GM13976 (cell line): ENCODE results near the gene PRPF18.

Experiments used
- DNase-seq: peaks from one replicate; pipeline ENCODE4 v3.0.0; 2012; ENCODE audit warnings: low spot score
- in situ Hi-C: fragments of 300-500 bp; cut with MboI; formaldehyde crosslinking; loops from one replicate; pipeline ENCODE4 v1.12.0; 2022; ENCODE audit warnings: low sequenced_read_pairs, mixed read lengths, inconsistent platforms; ENCODE audit not compliant: unreplicated experiment
- TF ChIP-seq, protein P1 (sequence below): IDR thresholded peaks from 2 replicates; pipeline ENCODE4 v1.5.1; 2012; ENCODE audit warnings: borderline replicate concordance, mild to moderate bottlenecking; ENCODE audit not compliant: insufficient read depth; ENCODE audit errors: extremely low read depth, missing control alignments, control extremely low read depth

Gene PRPF18

DNA sequence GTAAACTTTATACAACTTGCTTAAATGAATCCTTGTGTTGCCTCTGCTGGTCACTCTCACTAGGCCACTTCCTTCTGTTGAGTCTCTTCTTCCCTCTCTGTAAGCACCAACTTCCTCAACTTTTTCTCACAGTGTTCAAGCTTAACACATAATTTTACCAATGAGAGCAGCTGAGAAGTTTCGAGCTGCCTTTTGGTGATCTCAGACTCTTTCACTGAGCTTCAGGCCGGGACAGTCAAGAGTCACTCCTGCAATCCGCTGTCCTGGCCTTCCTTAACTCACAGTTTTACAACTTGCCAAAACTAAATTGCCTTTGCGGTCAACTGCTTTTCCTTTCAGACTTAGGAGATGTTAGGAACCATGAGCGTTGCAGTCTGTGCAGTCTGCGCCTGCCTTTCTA is 47.4 kb downstream of the PRPF18 start:
- TF ChIP-seq, protein P1, sequence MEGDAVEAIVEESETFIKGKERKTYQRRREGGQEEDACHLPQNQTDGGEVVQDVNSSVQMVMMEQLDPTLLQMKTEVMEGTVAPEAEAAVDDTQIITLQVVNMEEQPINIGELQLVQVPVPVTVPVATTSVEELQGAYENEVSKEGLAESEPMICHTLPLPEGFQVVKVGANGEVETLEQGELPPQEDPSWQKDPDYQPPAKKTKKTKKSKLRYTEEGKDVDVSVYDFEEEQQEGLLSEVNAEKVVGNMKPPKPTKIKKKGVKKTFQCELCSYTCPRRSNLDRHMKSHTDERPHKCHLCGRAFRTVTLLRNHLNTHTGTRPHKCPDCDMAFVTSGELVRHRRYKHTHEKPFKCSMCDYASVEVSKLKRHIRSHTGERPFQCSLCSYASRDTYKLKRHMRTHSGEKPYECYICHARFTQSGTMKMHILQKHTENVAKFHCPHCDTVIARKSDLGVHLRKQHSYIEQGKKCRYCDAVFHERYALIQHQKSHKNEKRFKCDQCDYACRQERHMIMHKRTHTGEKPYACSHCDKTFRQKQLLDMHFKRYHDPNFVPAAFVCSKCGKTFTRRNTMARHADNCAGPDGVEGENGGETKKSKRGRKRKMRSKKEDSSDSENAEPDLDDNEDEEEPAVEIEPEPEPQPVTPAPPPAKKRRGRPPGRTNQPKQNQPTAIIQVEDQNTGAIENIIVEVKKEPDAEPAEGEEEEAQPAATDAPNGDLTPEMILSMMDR, result no peak
- in situ Hi-C loops, result no loop called here
- no peak for DNase-seq

DNA sequence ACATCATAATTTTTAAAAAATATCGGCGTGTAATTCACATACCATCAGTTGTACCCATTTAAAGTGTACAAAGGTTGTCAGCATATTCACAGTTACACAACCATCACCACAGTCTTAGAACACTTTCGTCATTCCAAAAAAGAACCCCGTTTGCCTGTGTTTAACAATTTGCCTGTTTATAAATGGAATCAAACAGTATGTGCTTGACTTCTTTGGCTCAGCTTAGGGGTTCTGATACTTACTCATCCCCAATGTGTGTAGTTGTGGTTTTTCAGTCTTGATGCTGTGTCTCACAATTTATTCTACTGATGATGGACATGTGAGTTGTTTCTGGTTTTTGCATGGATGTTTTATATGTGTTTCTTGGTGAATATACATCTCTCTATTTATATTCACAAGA is 50.0 kb downstream of the PRPF18 start:
- TF ChIP-seq, protein P1, result no peak
- DNase-seq, result no peak
- in situ Hi-C loops, result no loop called here

GRCh38 chr10:13637303-13637856 is 50.6 kb downstream of the PRPF18 start:
- DNase-seq, result no peak
- TF ChIP-seq, protein P1, result no peak
- in situ Hi-C loops, result no loop called here

- TF ChIP-seq, protein P1, result no peak
- in situ Hi-C loops, result no loop called here
- DNase-seq, result no peak
Observed at GRCh38 chr10:13637894-13638293, 51.1 kb downstream of the PRPF18 start.

DNA sequence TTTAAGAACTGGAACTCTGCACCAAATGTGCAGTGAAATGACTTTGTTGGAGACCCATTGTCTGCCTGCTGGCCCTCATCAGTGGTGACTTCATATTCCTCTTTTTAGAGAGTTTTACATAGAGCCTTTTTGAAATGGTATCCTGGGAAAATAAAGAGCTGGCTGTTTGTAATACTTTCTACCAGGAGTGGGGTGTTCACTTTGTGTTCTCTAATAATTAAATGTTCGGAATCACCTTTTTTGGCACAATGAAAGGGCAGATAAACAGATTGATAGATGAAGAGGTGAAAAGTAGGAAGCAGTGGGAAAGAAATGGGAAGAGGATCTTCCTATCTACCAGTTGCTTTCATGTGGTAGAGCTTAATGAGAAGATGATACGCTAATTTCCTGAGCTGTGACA is 55.5 kb downstream of the PRPF18 start:
- TF ChIP-seq, protein P1, result no peak
- no peak for DNase-seq
- in situ Hi-C loops, result no loop called here

- in situ Hi-C loops, result no loop called here
- TF ChIP-seq, protein P1, result no peak
- DNase-seq, result no peak
Observed at GRCh38 chr10:13643016-13643415, 56.3 kb downstream of the PRPF18 start.
